ENCODE results near the gene ERICH4.
"Not testable (repeated sequence)": the region's sequence is repeated elsewhere in the genome, so short reads cannot be mapped to it uniquely, and the experiment has no call there.

The ERICH4 gene

GRCh38 chr19:41447732-41448332, 4.9 kb downstream of the ERICH4 start:
- Histone ChIP-seq H3K27ac (ENCODE audit: insufficient read depth, low read length, poor library complexity, severe bottlenecking) (no peak overlapping the region), H3K4me1 (ENCODE audit: control insufficient read depth, insufficient read depth, low read length, poor library complexity, severe bottlenecking) (no peaks in the 10 kb centered on the region), H3K36me3 (ENCODE audit: control insufficient read depth, insufficient read depth, low read length) (no peaks in the 10 kb centered on the region), H3K9me3 (ENCODE audit: control insufficient read depth, low read length) (no peaks in the 10 kb centered on the region), H3K4me3 (ENCODE audit: insufficient read depth, low read depth, low read length, poor library complexity, severe bottlenecking) (no peak overlapping the region), H3K27me3 (replicated peaks; ENCODE audit: control insufficient read depth, insufficient read depth, low read length, poor library complexity, severe bottlenecking) (no peaks in the 10 kb centered on the region)
- no peak for DNase-seq

GRCh38 chr19:41449079-41449864, 6.3 kb downstream of the ERICH4 start:
- peak; percentile 46 to 57 (median 47) for DNase-seq

GRCh38 chr19:41449865-41450178, 6.9 kb downstream of the ERICH4 start:
- Histone ChIP-seq H3K36me3 (ENCODE audit: control insufficient read depth, insufficient read depth, low read length) (no peaks in the 10 kb centered on the region), H3K4me3 (ENCODE audit: insufficient read depth, low read depth, low read length, poor library complexity, severe bottlenecking) (no peak overlapping the region), H3K27ac (ENCODE audit: insufficient read depth, low read length, poor library complexity, severe bottlenecking) (no peak overlapping the region), H3K4me1 (ENCODE audit: control insufficient read depth, insufficient read depth, low read length, poor library complexity, severe bottlenecking) (no peaks in the 10 kb centered on the region), H3K27me3 (replicated peaks; ENCODE audit: control insufficient read depth, insufficient read depth, low read length, poor library complexity, severe bottlenecking) (no peaks in the 10 kb centered on the region), H3K9me3 (ENCODE audit: control insufficient read depth, low read length) (no peaks in the 10 kb centered on the region)
- DNase-seq: no peak

More at GRCh38 chr19:41449079-41449864, 6.3 kb downstream of the ERICH4 start:
- Histone ChIP-seq H3K36me3 (ENCODE audit: control insufficient read depth, insufficient read depth, low read length) (no peaks in the 10 kb centered on the region), H3K27ac (ENCODE audit: insufficient read depth, low read length, poor library complexity, severe bottlenecking) (no peak overlapping the region), H3K9me3 (ENCODE audit: control insufficient read depth, low read length) (no peaks in the 10 kb centered on the region), H3K27me3 (replicated peaks; ENCODE audit: control insufficient read depth, insufficient read depth, low read length, poor library complexity, severe bottlenecking) (no peaks in the 10 kb centered on the region), H3K4me1 (ENCODE audit: control insufficient read depth, insufficient read depth, low read length, poor library complexity, severe bottlenecking) (no peaks in the 10 kb centered on the region), H3K4me3 (ENCODE audit: insufficient read depth, low read depth, low read length, poor library complexity, severe bottlenecking) (peak overlapping the region; percentile 27)

GRCh38 chr19:41452584-41453275, 9.8 kb downstream of the ERICH4 start:
- no peak for DNase-seq
- Histone ChIP-seq H3K4me1 (ENCODE audit: control insufficient read depth, insufficient read depth, low read length, poor library complexity, severe bottlenecking) (peaks cover 7% of the 10 kb centered on the region), H3K9me3 (ENCODE audit: control insufficient read depth, low read length) (no peaks in the 10 kb centered on the region)

GRCh38 chr19:41455936-41456335, 13.0 kb downstream of the ERICH4 start:
- no peak for DNase-seq
- no peaks in the 10 kb centered on the region for H3K27me3 ChIP-seq (replicated peaks; ENCODE audit: control insufficient read depth, insufficient read depth, low read length, poor library complexity, severe bottlenecking)

More at GRCh38 chr19:41452584-41453275, 9.8 kb downstream of the ERICH4 start:
- Histone ChIP-seq H3K36me3 (ENCODE audit: control insufficient read depth, insufficient read depth, low read length) (no peaks in the 10 kb centered on the region), H3K4me3 (ENCODE audit: insufficient read depth, low read depth, low read length, poor library complexity, severe bottlenecking) (no peak overlapping the region), H3K27ac (ENCODE audit: insufficient read depth, low read length, poor library complexity, severe bottlenecking) (no peak overlapping the region), H3K27me3 (replicated peaks; ENCODE audit: control insufficient read depth, insufficient read depth, low read length, poor library complexity, severe bottlenecking) (no peaks in the 10 kb centered on the region)

GRCh38 chr19:41456342-41456918, 13.5 kb downstream of the ERICH4 start:
- no peak overlapping the region for H3K27ac ChIP-seq (ENCODE audit: insufficient read depth, low read length, poor library complexity, severe bottlenecking)
- H3K27me3 ChIP-seq (replicated peaks; ENCODE audit: control insufficient read depth, insufficient read depth, low read length, poor library complexity, severe bottlenecking): no peaks in the 10 kb centered on the region
- H3K36me3 ChIP-seq (ENCODE audit: control insufficient read depth, insufficient read depth, low read length): no peaks in the 10 kb centered on the region
- no peak overlapping the region for H3K4me3 ChIP-seq (ENCODE audit: insufficient read depth, low read depth, low read length, poor library complexity, severe bottlenecking)
- H3K4me1 ChIP-seq (ENCODE audit: control insufficient read depth, insufficient read depth, low read length, poor library complexity, severe bottlenecking): peaks cover 7% of the 10 kb centered on the region
- no peak for DNase-seq
- H3K9me3 ChIP-seq (ENCODE audit: control insufficient read depth, low read length): no peaks in the 10 kb centered on the region

More at GRCh38 chr19:41455936-41456335, 13.0 kb downstream of the ERICH4 start:
- H3K27ac ChIP-seq (ENCODE audit: insufficient read depth, low read length, poor library complexity, severe bottlenecking): no peak overlapping the region
- no peaks in the 10 kb centered on the region for H3K9me3 ChIP-seq (ENCODE audit: control insufficient read depth, low read length)
- H3K4me1 ChIP-seq (ENCODE audit: control insufficient read depth, insufficient read depth, low read length, poor library complexity, severe bottlenecking): peaks cover 7% of the 10 kb centered on the region
- H3K4me3 ChIP-seq (ENCODE audit: insufficient read depth, low read depth, low read length, poor library complexity, severe bottlenecking): no peak overlapping the region
- no peaks in the 10 kb centered on the region for H3K36me3 ChIP-seq (ENCODE audit: control insufficient read depth, insufficient read depth, low read length)

GRCh38 chr19:41457241-41457640, 14.3 kb downstream of the ERICH4 start:
- Histone ChIP-seq H3K4me3 (ENCODE audit: insufficient read depth, low read depth, low read length, poor library complexity, severe bottlenecking) (no peak overlapping the region), H3K36me3 (ENCODE audit: control insufficient read depth, insufficient read depth, low read length) (no peaks in the 10 kb centered on the region), H3K9me3 (ENCODE audit: control insufficient read depth, low read length) (no peaks in the 10 kb centered on the region), H3K4me1 (ENCODE audit: control insufficient read depth, insufficient read depth, low read length, poor library complexity, severe bottlenecking) (peaks cover 7% of the 10 kb centered on the region), H3K27me3 (replicated peaks; ENCODE audit: control insufficient read depth, insufficient read depth, low read length, poor library complexity, severe bottlenecking) (no peaks in the 10 kb centered on the region), H3K27ac (ENCODE audit: insufficient read depth, low read length, poor library complexity, severe bottlenecking) (no peak overlapping the region)
- no peak for DNase-seq

GRCh38 chr19:41462497-41462896, 19.5 kb downstream of the ERICH4 start:
- Histone ChIP-seq H3K36me3 (ENCODE audit: control insufficient read depth, insufficient read depth, low read length) (no peaks in the 10 kb centered on the region), H3K27me3 (replicated peaks; ENCODE audit: control insufficient read depth, insufficient read depth, low read length, poor library complexity, severe bottlenecking) (no peaks in the 10 kb centered on the region), H3K27ac (ENCODE audit: insufficient read depth, low read length, poor library complexity, severe bottlenecking) (no peak overlapping the region), H3K4me3 (ENCODE audit: insufficient read depth, low read depth, low read length, poor library complexity, severe bottlenecking) (no peak overlapping the region), H3K4me1 (ENCODE audit: control insufficient read depth, insufficient read depth, low read length, poor library complexity, severe bottlenecking) (peaks cover under 1% of the 10 kb centered on the region), H3K9me3 (ENCODE audit: control insufficient read depth, low read length) (no peaks in the 10 kb centered on the region)
- no peak for DNase-seq

- H3K27ac ChIP-seq (ENCODE audit: insufficient read depth, low read length, poor library complexity, severe bottlenecking); H3K9me3 ChIP-seq (ENCODE audit: control insufficient read depth, low read length); H3K4me3 ChIP-seq (ENCODE audit: insufficient read depth, low read depth, low read length, poor library complexity, severe bottlenecking); H3K4me1 ChIP-seq (ENCODE audit: control insufficient read depth, insufficient read depth, low read length, poor library complexity, severe bottlenecking); DNase-seq; H3K27me3 ChIP-seq (replicated peaks; ENCODE audit: control insufficient read depth, insufficient read depth, low read length, poor library complexity, severe bottlenecking); H3K36me3 ChIP-seq (ENCODE audit: control insufficient read depth, insufficient read depth, low read length): not testable (repeated sequence)
Observed at GRCh38 chr19:41463257-41464256, 20.6 kb downstream of the ERICH4 start.

Data from effector memory CD4-positive, alpha-beta T cell (primary cell).